Fibroblast of pulmonary artery (primary cell): ENCODE results near the gene LDAH.

ENCODE experiments used
- DNase-seq: peaks from one replicate; pipeline ENCODE4 v3.0.0-alpha.2; 2010; ENCODE audit warnings: low read depth
- H3K4me3 ChIP-seq: replicated peaks from 2 replicates; pipeline ENCODE4 v1.5.1; 2011; ENCODE audit warnings: low read depth, mild to moderate bottlenecking, control low read depth, low read length, moderate library complexity
- TF ChIP-seq, protein P1 (sequence below): IDR thresholded peaks from 2 replicates; pipeline ENCODE4 v1.5.1; 2011; ENCODE audit warnings: mild to moderate bottlenecking, control low read depth, low read length, inconsistent platforms; ENCODE audit errors: missing control alignments

The LDAH gene

DNA sequence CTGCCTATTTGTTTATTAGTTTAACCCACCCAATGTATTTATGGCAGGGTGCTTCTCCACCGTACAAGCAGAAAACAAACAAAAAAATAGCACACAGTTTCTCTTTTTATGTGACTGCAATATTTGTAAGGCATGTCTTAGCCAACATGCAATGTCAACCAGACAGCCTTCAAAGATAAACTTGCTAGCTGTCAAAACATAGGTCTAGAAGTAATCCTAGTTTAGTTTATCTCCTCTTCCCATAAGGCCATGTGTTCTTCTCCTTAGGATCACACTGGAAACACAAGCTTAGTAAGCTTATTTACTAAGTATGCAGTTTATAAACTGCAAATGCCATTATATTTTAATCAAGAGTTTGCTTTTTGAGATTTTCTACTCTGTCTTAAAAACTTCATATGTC is 75.6 kb downstream of the LDAH start:
- TF ChIP-seq, protein P1, sequence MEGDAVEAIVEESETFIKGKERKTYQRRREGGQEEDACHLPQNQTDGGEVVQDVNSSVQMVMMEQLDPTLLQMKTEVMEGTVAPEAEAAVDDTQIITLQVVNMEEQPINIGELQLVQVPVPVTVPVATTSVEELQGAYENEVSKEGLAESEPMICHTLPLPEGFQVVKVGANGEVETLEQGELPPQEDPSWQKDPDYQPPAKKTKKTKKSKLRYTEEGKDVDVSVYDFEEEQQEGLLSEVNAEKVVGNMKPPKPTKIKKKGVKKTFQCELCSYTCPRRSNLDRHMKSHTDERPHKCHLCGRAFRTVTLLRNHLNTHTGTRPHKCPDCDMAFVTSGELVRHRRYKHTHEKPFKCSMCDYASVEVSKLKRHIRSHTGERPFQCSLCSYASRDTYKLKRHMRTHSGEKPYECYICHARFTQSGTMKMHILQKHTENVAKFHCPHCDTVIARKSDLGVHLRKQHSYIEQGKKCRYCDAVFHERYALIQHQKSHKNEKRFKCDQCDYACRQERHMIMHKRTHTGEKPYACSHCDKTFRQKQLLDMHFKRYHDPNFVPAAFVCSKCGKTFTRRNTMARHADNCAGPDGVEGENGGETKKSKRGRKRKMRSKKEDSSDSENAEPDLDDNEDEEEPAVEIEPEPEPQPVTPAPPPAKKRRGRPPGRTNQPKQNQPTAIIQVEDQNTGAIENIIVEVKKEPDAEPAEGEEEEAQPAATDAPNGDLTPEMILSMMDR, result no peak
- H3K4me3 ChIP-seq, result no peak overlapping the region
- no peak for DNase-seq

DNA sequence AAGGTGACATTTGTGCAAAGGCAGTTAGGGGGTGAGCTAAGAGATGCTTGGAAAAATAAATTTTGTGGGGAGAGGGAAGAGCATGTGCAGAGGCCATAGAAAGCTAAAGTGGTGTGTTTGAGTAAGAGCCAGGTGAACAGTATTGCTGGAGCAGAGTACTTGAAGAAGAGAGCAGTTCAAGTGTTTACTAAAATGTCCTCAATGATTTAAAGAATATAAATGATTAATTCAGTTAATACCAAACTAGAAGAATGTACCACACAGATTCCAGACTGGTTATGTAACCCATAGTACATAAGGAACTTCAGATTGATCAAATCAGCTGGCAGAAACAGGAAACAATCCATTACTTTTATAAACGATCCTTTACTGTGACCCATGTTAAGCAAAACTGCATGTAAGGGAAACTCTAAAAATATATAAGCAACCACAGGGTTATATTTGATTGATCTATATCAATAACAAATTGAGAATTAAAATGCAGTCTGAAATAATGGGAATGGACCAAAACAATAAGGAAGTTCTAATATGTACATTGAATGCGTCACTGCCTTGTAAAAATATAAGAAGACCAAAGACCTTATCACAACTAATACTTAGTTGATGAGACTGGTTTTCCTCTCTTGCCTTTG is 76.9 kb downstream of the LDAH start:
- DNase-seq, result peak; percentile 6
- H3K4me3 ChIP-seq, result no peak overlapping the region
- TF ChIP-seq, protein P1, result no peak

DNA sequence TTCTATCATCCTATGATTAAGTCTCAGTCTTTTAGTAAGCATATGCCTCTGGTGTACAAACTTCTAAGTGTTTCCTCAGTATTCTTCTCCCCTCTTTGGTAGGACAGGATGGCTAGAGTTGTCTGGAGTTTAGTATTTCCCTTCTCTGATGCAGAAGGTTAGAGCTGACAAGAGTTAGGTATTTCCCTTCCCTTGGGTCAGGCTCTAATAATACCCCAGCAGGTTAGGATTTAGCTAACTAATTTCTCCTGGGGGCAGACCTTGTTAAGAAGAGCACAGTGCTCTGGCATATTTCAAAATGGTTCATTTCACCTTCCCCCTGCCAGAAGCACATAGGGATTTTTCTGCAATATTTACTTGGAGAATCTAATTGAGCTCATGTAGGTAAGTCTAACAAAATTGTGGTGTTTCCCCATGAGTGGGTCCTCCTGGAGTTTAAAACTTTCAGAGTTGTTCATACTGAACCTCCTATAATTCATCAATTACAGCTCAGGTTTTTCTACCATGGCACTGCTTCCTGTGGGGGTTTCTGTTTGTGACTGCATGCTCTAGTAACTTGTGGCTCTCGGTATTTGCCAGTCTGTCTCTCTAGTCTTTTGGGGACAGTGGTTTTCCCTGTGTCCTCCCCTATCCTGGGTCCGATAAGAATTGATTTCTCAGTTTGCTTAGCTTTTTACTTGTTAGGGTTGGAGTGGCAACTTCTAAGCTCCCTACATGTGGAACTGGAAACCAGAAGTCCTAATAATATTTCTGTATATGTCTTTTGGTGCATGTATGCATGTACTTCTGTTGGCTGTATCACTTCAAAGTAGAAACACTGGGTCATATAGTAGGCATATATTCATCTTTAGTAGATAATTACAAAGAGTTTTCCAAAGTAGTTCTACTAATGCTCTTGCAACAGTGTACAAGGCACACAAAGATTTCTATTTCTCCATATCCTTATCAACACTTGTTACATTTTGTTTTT is 78.2 kb downstream of the LDAH start:
- DNase-seq, result no peak
- TF ChIP-seq, protein P1, result no peak
- H3K4me3 ChIP-seq, result no peak overlapping the region

DNA sequence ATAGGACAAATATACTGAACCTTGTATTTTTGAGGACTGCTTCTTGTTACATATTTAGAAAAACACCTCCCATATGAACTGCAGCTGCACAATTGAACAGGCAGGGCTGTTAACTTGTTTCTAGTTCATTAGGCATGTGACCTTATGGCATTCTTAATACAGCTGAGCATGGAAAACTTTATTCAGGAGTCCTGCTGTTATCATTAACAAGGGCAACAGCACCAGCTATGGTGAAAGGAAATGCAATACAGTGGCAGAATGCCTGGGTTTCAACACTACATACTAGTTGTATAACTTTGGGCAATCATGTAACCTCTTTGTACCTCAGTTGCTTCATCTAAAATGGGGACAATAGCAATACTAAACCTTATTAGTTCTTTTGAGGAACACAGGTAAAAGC is 84.1 kb downstream of the LDAH start:
- DNase-seq, result no peak
- TF ChIP-seq, protein P1, result no peak
- H3K4me3 ChIP-seq, result no peak overlapping the region

DNA sequence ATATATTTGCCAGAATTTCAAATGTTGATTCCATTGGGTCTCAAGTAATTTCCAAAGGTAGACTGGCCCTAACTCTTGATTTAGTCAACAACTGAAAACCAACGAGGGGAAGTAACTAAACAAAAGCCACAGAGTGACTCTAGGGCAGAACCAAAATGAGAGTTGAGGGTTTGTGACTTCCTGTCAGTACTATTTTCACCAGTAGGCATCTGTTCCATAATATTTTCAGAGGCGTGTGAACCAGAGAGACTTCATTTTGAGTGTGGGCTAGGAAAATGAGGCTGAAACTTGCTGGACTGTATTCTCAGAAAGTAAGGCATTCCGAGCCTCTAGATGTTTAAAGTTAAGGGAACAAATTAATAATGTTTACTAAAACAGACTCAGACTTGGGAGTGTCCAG is 85.4 kb downstream of the LDAH start:
- TF ChIP-seq, protein P1, result no peak
- no peak overlapping the region for H3K4me3 ChIP-seq
- DNase-seq, result no peak

DNA sequence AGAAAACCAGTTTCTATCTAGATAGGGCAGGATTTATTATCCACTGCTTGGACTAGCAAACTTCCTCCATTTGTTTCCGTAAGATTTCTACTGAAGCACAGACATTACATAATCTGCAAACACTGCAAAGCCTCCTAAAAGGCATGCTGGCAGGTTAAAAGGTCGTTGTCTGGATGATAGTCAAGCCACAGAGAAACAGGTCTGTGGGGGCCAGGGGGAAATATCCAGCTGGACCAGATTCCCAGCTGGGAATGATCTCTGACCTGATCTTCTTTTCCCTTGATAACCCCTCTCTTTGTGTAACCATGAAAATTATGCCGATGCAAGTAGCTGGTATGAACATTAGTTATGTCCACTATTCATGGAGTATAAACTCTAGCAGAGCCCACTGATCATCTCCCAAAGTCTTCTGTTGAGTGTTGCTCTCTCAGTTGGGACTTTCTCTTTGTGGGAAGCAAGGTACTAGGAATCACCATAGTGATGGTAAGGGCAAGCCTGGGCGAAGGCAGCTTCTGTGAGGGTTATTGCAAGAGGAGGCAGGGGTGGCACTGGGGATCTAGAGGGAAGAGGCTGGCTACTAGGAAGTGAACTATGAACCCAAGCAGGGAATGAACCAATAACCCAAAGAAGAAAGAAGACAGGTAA is 94.7 kb downstream of the LDAH start:
- H3K4me3 ChIP-seq, result no peak overlapping the region
- TF ChIP-seq, protein P1, result no peak
- peak; percentile 39 for DNase-seq
